CD4-positive, alpha-beta T cell treated with Interleukin-12 subunit alpha and Interleukin-12 subunit beta, for 1 hour (primary cell): ENCODE results near the gene SSH2.
"Not testable (repeated sequence)": the region's sequence is repeated elsewhere in the genome, so short reads cannot be mapped to it uniquely, and the experiment has no call there.

ENCODE experiments used
- DNase-seq: peaks from one replicate; pipeline ENCODE4 v3.0.0-alpha.2; 2020

The SSH2 gene

DNA sequence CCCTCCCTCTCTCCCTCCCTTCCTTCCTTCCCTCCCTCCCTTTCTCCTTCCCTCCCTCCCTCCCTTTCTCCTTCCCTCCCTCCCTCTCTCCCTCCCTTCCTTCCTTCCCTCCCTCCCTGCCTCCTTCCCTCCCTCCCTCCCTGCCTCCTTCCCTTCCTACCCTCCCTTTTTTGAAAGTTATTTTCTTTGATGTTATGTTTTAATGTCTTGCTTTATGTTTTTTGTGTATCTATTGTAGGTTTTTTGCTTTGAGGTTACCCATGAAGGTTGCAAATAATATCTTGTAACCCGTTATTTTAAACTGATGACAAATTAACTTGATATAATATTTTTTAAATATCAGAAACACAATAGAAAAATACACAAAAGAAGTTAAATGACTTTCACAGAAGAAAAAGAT lies 96.2 kb downstream of the SSH2 start:
- DNase-seq, result no peak

DNA sequence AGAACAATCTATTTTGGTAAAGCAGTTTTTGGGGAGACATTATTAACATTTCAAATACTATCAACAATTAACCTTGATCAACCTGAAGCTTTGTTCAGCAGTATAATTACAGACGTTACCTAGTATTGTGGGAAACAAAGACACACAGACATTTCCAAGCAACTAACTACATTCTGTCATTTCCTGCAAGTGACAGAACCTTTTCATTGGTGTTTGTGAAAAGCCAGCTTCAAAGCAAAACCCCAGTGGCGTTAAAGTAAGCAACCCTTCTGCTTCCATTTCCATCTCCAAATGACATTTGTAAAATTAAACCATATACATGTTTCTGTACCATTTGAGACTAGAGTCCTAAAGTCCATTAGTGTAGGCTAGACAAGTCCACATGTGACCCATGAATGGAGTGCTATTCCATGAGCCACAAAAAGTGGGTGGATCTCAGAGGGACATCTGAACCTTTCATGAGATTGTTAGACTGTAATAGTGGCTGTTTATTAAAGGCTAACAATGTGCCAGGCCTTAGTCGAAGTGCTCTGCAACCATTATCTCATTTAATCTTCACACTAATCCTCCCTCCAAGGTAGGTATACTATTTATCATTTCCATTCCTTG lies 101.2 kb downstream of the SSH2 start:
- peak; percentile 7 for DNase-seq

DNA sequence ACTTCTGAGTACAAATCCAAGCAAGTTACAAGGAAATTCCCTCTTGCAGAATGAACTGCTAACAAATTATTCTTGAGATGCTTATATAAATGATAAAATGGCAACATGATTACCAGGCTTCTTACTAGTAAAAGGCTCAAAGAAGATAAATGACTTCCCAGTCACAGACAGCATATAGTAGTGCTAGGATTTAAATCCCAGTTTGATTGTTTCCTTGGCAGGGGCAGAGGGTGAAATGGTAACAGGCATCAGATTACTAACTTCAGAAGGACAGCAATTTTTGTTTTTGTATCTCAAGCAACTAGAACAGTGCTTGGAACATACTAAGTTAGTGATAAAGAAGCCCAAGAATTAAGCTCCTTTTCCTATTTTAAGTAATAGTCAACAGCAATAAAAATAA lies 102.8 kb downstream of the SSH2 start:
- no peak for DNase-seq

DNA sequence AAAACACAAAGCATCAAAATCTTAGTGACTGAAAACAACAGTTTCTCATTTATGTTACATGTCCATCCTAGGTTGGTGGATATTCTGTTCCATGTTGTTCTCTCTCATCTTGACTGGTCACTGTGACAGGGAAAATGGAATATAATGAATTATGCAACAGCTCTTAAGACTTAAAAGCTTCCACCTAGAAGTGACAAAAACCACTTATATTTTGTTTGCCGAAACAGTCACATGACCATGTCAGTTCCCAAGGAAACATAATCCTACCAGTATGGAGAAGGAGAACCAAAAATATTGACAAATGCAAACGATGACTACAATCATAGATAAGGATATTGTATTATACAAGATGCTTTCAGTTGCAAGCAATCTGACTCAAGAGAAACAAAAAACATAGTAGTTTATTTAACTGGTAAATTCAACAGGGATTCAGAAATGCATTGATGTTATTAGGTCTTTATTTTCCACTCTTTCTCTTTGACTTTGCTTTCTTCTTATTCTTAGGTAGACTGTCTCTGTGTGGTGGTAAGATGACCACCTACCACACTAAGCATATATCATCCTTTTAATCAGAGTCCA lies 103.8 kb downstream of the SSH2 start:
- DNase-seq, result no peak

DNA sequence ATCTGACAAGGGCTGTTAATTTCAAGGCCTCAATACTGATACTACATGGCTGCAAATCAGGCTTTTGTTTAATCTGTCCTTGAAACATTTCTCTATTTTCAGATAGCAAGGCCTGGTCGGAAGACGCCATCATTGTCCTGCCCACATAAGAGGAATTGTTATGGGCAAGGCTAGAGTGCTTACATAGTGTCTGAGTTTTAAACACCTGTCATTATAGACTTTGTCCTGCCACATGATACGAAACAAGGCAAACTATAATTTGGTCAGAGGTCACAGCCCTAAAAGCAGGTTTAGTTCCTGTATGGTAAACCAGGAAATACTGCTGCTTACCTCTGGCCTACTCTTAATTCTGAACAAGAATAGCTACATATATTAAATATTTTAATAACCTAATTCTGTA lies 104.4 kb downstream of the SSH2 start:
- no peak for DNase-seq

DNA sequence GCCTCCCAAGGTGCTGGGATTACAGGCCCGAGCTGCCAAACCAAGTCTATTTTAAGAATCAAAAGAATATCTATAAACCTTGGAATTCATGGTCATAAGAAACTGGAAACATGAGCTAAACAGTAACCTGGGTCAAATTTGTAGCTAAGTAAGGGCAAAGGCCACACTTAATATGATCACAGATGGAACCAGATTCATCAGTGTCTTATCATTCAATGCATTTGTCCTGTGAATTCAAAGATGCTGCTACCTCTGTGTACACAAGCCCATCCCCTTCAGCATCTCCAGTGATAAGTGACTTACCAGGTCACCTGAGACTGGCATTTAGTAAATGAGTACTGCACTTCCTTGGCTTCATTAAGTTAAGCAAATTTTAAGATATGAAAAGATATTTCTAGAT lies 108.1 kb downstream of the SSH2 start:
- no peak for DNase-seq

DNA sequence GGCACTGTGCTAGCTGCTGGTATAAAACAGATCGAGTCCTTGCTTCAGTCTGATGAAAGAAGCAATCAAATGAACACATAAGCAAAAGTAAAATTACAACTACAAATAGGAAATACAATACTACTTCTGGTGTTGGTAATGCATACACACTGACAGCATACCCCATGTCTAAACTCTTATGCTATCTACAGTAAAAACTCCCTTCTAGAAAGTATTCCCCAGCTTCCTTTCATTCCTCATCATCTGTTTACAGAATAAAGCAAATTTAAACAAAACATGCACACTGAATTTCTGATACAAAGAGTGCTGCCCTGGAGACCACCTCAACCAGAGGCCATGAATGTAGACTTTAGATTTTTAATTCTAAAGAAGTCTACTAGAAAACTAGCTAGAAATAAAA lies 109.6 kb downstream of the SSH2 start:
- no peak for DNase-seq

DNA sequence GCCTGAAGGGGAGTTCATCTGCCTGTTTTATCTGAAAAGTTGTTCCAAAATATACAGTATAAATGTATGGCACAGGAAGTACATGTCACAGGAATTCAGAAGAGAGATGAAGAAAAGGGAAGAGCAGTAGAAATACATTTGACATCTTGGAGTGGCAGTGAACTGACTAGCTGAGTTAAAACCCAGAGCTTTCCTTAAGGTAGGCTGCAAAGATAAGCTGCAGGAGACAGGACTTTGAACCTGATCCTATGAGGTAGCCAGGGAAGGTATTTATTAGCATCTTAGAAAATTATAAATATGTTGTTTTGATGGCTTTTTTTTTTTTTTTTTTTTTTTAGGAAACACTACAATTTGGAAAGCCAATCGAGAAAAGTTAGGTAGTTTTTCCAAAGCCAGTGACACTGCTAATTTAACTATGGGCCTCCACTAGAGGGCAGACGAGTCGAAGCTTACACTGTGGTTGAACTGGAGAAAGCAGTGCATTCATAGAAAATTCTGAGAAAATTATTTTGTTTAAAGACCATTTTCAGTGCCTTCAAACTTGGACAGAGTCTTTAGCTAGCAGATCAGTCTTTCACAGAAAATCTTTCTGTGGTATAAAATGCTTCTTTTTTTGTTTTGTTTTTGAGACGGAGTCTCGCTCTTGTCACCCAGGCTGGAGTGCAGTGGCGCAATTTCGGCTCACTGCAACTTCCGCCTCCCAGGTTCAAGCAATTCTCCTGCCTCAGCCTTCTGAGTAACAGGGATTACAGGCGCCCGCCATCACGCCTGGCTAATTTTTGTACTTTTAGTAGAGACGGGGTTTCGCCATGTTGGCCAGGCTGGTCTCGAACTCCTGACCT lies 122.3 kb downstream of the SSH2 start:
- DNase-seq, result peak; percentile 75

DNA sequence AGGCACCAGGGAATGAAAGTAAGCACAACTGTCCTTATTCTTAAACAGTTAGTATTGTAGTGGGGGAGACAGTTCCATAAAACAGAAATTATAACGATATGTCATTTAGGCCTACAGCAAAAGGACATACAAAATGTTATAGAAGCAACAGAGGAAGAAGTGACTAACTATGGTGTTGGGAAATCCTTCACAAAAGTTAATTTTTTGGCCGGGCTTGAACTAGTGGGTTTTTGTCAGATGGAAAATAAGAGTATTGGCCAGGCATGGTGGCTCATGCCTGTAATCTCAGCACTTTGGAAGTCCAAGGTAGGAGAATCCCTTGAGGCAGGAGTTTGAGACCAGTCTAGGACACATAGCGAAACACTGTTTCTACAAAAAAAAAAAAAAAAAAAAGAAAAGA lies 127.8 kb downstream of the SSH2 start:
- no peak for DNase-seq

DNA sequence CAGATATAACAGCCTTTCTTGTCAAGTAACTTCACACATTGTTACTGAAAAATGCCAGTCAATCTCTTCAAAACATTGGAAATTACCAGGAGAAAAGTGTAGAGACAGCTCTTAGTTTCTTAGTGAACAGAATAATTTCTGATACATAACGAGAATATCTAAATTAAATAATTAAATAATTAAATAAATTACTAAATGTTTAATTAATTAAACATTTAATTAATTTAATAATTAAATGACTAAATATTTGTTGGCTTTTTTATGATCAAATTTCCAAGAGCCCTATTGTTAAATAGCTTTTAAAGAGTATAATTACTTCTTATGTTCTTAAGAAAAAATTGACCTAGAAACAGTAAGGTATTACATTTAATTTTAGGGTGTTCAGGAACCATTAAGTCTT lies 129.6 kb downstream of the SSH2 start:
- no peak for DNase-seq

DNA sequence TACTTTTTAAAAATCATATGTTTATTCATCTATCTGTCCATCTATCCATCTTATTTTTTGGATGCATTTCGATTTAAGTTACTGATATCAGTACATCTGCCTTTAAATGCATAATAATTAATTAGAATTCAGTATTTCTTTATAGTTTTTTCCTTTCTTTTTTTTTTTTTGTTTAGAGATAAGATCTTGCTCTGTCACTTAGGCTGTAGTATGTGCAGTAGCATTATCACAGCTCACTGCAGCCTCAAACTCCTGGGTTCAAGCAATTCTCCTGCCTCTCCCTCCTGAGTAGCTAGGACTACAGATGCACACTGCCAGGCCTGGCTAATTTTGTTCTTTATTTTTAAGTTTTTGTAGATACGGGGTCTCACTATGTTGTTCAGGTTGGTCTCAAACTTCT lies 133.4 kb downstream of the SSH2 start:
- no peak for DNase-seq

DNA sequence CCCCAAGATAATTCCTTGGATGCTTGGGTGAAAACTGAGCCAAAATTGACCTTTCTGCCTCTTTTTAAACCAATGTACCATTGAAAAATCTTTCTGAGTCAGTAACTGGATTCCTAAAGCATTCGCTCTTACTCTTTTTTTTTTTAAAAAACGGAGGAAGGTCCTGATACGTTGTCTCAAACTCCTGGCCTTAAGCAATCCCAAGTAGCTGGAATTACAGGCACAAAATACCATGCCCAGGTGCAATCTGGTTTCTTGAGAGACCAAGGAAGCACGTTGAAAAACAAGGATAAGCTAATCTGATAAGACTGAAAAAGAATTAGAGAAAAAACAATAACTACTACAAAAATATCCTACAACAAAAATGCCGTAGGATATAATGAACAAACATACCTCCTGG lies 136.5 kb downstream of the SSH2 start:
- no peak for DNase-seq

DNA sequence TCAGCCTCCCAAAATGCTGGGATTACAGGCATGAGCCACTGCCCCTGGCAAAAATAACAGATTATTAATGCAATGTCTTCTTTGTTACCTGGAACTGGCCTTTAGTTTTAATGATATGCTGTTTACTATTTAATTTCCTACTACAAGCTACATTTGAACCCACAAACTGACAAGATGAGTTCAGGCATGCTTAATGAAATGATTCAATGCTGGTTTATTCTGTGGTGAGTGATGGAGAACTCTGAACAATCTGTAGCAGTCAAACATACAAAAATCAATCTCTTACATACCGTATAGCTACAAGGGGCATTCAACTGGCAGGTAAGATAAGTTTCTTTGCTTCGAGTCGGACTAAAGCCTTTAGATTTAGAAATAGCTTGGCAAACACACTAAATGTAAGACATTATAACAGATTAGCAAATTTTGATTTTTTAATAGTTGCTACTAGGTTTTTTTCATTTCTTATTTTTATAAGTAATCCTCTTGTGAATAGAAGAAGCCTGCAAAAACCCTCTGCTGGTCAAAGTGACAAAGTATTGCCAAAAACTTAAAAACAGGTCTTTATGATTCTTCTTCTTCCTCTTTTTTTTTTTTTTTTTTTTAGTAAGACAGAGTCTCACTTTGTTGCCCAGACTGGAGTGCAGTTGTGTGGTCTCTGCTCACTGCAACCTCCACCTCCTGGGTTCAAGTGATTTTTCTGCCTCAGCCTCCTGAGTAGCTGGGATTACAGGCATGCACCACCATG lies 138.5 kb downstream of the SSH2 start:
- DNase-seq, result no peak

DNA sequence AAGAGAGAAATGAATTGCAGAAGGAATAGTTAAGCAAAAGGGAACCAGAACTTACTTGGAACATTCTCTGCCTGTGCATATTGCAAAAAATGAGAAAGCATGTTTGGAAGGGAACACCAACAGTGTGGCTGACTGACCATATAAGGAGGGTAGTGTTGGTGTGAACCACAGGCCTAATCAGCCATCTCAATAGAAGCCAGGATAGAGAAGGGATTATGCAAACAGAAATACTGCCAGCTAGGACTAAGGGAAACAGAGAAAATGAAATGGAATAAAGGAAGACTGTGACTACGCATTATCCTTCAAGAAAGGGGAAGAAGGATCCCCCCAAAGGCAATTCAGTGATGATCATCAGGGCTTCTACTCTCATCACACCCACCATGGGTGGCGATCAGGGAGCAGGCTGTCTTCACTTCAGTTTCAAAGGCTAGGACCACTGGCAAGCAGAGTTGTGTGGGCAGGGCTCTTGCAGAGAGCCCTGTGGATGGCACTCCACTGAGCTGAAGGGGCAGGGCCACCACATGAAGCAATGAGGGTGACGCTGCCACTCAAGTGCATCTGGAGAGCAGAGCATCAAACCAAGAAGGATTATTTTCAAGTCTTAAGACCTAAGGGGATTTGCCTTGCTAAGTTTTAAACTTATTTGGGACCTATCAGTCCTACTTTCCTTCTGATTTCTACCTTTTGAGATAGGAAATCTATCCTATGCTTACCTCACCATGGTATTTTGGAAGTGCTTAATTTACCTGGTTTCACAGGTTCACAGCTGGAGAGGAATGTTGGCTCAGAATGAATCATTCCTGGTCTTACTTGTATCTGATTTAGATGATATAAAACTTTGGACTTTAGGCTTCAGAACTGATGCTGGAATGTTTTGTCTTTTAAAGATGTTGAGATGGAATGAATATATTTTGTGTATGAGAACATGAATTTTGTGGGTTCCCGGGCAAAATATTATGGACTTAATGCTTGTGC lies 140.5 kb downstream of the SSH2 start:
- DNase-seq, result no peak

DNA sequence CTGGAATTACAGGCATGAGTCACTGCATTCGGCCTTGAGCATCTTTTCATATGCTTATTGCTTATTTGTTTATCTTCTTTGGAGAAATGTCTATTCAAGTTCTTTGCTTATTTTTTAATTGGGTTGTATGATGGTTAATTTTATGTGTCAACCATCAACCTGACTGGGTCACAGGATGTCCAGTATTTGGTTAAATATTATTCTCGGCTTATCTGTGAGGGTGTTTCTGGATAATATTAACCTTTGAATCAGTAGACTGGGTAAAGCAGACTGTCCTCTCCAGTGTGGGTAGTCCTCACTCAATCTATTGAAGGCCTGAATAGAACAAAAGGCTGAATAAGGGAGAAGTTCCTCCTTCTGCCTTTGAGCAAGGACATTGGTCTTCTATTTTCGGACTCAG lies 142.0 kb downstream of the SSH2 start:
- DNase-seq, result no peak

DNA sequence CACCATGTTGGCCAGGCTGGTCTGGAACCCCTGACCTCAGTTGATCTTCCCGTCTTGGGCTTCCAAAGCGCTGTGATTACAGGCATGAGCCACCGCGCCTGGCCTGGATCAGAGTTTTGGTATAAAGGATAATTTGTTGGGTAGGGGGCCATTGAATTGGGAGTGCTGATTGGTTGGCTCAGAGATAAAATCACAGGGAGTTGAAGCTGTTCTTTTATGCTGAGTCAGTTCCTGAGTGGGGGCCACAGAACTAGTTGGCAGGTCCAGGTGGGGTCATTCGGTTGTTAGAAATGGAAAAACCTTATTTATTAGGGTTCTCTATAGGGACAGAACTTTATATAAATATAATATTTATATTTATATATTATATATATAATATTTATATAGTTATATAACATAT lies 147.1 kb downstream of the SSH2 start:
- DNase-seq, result no peak

DNA sequence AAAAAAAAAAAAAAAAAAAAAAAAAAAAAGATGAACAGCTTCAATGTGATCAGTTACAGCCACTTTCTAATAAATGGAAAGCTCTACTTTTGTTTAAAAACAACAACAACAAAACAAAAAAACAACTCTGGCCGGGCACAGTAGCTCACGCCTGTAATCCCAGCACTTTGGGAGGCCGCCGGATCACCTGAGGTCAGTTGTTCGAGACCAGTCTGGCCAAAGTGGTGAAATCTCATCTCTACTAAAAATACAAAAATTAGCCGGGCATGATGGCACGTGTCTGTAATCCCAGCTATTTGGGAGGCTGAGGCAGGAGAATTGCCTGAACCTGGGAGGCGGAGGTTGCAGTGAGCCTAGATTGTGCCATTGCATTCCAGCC lies 150.2 kb downstream of the SSH2 start:
- not testable (repeated sequence) for DNase-seq

DNA sequence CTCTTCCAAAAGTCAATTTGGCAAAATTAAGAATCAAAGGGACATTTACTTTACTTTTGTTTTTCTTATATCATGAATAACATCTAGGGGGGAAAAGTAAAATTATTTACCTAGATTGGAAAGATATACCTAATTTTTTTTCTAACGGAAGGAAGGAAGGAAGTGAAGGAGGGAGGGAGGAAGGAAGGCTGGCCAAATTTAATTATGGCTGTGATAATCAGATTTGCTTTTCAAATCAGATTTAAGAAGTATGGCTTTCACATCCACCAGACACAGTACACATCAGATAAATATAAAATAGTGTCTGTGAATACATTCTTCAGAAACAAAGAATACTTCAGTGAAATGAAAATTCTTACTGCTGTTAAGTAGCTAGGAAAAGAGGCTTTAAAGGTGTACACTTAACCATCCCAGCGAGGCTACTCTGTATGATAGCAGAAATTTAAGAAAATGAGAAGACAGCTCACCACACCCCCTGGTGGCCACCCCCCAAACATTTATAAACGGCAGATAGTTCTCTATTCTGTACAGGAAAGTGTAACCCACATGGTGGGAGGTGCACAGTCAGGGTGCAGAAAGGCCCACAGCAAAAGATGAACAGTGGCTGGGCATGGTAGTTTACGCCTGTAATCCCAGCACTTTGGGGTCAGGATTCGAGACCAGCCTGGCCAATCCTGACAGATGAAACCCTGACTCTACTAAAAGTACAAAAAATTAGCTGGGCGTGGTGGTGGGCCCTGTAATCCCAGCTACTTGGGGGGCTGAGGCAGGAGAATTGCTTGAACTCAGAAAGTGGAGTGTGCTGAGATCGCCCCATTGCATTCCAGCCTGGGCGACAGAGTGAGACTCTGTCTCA lies 150.8 kb downstream of the SSH2 start:
- DNase-seq, result peak; percentile 83

DNA sequence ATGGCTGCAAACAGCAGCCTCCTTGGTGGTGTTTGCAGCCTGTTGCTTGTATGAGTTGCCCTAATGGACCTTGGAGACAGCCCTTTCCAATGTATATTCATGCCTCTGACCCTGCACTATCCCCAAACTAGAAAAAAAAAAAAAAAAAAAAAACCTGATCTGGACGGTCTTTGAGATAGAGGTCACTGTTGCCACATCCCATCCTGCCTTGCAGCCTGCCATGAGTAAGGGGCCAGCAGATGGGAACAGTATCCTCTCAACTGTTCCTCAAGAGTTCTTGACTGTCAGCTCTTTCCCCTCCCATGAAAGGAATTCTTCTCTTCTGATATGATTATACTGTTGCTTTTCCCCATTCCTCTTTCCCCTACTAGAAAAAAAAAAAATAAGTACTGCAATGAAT lies 152.4 kb downstream of the SSH2 start:
- no peak for DNase-seq

DNA sequence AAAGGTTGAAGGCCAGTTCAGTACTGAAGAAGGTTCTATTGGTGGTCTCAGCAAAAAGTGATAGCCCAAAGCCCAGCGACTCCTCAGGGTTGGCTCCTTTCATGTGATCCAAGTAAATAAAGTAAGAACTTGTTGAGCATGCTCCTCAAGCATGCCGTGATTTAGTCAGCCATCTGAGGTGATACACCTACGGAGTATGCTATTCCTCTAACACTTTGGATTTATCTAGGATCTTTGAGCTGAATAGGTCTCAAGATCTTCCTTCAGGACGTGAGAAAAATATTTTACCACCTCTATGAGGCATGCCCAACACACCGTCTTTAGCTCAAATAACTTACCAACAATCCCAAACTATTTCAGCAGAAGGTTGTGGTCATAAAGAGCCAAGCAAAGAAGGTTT lies 154.0 kb downstream of the SSH2 start:
- DNase-seq, result no peak

DNA sequence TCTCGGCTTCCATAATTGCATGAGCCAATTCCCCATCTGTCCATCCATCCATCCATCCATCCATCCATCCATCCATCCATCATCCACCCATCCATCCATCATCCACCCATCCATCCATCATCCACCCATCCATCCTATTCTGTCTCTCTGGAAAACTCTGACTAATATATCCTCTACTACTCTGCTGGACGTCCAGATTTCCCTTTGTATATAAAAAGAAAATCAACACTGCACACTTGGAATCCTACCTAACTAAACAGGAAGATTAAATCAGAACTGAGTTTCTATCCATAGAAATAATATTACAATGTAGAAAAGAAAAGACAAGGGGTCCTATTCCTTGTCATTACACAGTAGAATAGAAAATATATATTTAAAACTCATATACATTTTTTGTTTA lies 157.0 kb downstream of the SSH2 start:
- no peak for DNase-seq

DNA sequence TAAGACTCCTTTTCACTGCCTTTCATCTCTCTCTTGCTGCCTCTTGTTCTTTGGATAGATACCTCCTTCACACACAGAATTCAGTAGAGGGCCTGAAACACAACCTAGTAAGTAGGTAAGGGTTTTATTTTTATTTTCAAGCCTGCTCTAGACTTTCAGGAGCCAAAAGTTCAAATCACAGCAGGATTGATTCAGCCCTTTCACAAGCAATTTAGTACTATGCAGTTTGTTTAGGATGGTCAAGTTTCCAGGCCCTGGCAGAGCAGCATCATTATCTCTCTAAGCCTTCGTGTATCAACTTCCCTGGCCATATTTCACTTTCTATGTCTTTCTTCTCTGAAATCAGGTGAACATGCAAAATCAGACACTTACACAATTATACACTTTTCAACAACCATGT lies 158.5 kb downstream of the SSH2 start:
- DNase-seq, result no peak
